CD4-positive, CD25-positive, alpha-beta regulatory T cell (primary cell): ENCODE results near the gene NEAT1. TPM values are rescaled to one million over a fixed set of nuclear protein-coding genes. Genes with fewer than 3 reads are reported as not detected.

Source experiments
- ATAC-seq, 2 donors: fragments of 150-1000 bp; cut with Tn5 transposase; one replicate each; pipeline ENCODE4 v1.10.0; 2021; ENCODE audit warnings: low read depth in 2 of 2, moderate number of reproducible peaks in 2 of 2, moderate library complexity in 1 of 2
- DNase-seq, 3 donors: peaks; one replicate each; pipeline versions ENCODE4 v3.0.0 to v3.0.0-alpha.2; 2012 to 2022; ENCODE audit warnings: mixed read lengths in 1 of 3
- H3K27ac ChIP-seq: one replicate; pipeline ENCODE4 v1.7.0; 2013; ENCODE audit warnings: mild to moderate bottlenecking, low read length; ENCODE audit not compliant: insufficient read depth, poor library complexity, severe bottlenecking
- H3K27me3 ChIP-seq: one replicate; pipeline ENCODE4 v1.7.0; 2013; ENCODE audit warnings: low read length; ENCODE audit not compliant: control insufficient read depth, insufficient read depth
- H3K36me3 ChIP-seq: one replicate; pipeline ENCODE4 v1.7.0; 2013; ENCODE audit warnings: mild to moderate bottlenecking, low read length, moderate library complexity; ENCODE audit not compliant: control insufficient read depth, insufficient read depth
- H3K4me1 ChIP-seq: 2 replicates; pipeline ENCODE4 v1.7.0; 2013; ENCODE audit warnings: mild to moderate bottlenecking, low read length; ENCODE audit not compliant: insufficient read depth, control insufficient read depth, poor library complexity, severe bottlenecking
- H3K4me3 ChIP-seq: one replicate; pipeline ENCODE4 v1.7.0; 2013; ENCODE audit warnings: low read depth, mild to moderate bottlenecking, low read length, moderate library complexity
- H3K9me3 ChIP-seq, 2 experiments: 1 replicate in 1 of 2; 2 replicates in 1 of 2; pipeline ENCODE4 v1.7.0; 2013; ENCODE audit warnings: low read length in 2 of 2, mild to moderate bottlenecking in 1 of 2, moderate library complexity in 1 of 2; ENCODE audit not compliant: control insufficient read depth in 2 of 2
- H3K27ac Mint-ChIP-seq, 3 donors: one replicate each; pipeline ENCODE4 v1.8.0; 2020 to 2022; ENCODE audit warnings: mild to moderate bottlenecking in 3 of 3, mixed read lengths in 3 of 3, moderate library complexity in 2 of 3
- H3K27me3 Mint-ChIP-seq: one replicate; pipeline ENCODE4 v1.8.0; 2022; ENCODE audit warnings: mild to moderate bottlenecking, mixed read lengths
- H3K36me3 Mint-ChIP-seq: one replicate; pipeline ENCODE4 v1.8.0; 2020; ENCODE audit warnings: mixed read lengths
- H3K4me1 Mint-ChIP-seq, 4 donors: one replicate each; pipeline ENCODE4 v1.8.0; 2020 to 2022; ENCODE audit warnings: mixed read lengths in 4 of 4, mild to moderate bottlenecking in 1 of 4
- H3K4me3 Mint-ChIP-seq, 4 donors: one replicate each; pipeline ENCODE4 v1.8.0; 2020 to 2022; ENCODE audit warnings: mild to moderate bottlenecking in 4 of 4, mixed read lengths in 4 of 4, moderate library complexity in 3 of 4
- H3K9me3 Mint-ChIP-seq, 7 donors: one replicate each; pipeline ENCODE4 v1.8.0; 2020 to 2022; ENCODE audit warnings: mixed read lengths in 7 of 7, mild to moderate bottlenecking in 3 of 7, moderate library complexity in 2 of 7
- polyA plus RNA-seq, 4 donors: library from polyadenylated mRNA; unstranded; fragments of 300-500 nt; fragmentation: Illumina TruSeq; gene quantifications; one replicate each; pipeline ENCODE4 v1.2.3, GENCODE V29; 2021
- total RNA-seq: library from RNA; stranded (reverse); gene quantifications from one replicate; pipeline ENCODE4 v1.2.3, GENCODE V29; 2022

NEAT1 gene
- total and polyA plus RNA-seq, 5 donors from 2014 or later, result 1.4 to 890 (median 2.1) TPM

GRCh38 chr11:65378928-65379638, 43.5 kb upstream of the NEAT1 start:
- Mint-ChIP-seq H3K36me3 (peaks cover 4% of the 10 kb centered on the region), H3K9me3 (no peaks in the 10 kb centered on the region), H3K4me3 (peak overlapping the region in 1 of 4 donors; percentile 8), H3K27ac (no peak overlapping the region), H3K27me3 (no peaks in the 10 kb centered on the region), H3K4me1 (peaks cover 0 to 36% (median 12%) of the 10 kb centered on the region in 4 donors)
- H3K27ac ChIP-seq, result no peak overlapping the region
- H3K27me3 ChIP-seq, result no peaks in the 10 kb centered on the region
- H3K4me1 ChIP-seq, result peaks cover 36% of the 10 kb centered on the region
- peaks cover 3% of the 10 kb centered on the region for H3K36me3 ChIP-seq
- no peak for ATAC-seq
- no peak overlapping the region for H3K4me3 ChIP-seq
- no peak for DNase-seq
- no peaks in the 10 kb centered on the region for H3K9me3 ChIP-seq

- Histone ChIP-seq H3K27me3 (no peaks in the 10 kb centered on the region), H3K9me3 (no peaks in the 10 kb centered on the region), H3K36me3 (peaks cover 3% of the 10 kb centered on the region), H3K27ac (no peak overlapping the region), H3K4me3 (no peak overlapping the region), H3K4me1 (peaks cover 44% of the 10 kb centered on the region)
- Mint-ChIP-seq H3K4me1 (peaks cover 0 to 44% (median 19%) of the 10 kb centered on the region in 4 donors), H3K27me3 (no peaks in the 10 kb centered on the region), H3K4me3 (peak overlapping the region in 3 of 4 donors; percentile 41 to 55 (median 43)), H3K9me3 (no peaks in the 10 kb centered on the region), H3K27ac (peak overlapping the region in 2 of 3 donors; percentile 52 to 80), H3K36me3 (peaks cover 4% of the 10 kb centered on the region)
- DNase-seq, result no peak
- ATAC-seq, result no peak
Observed at GRCh38 chr11:65379698-65380459, 42.7 kb upstream of the NEAT1 start.

GRCh38 chr11:65380460-65381119, 42.0 kb upstream of the NEAT1 start:
- H3K4me1 Mint-ChIP-seq, result peaks cover 0 to 51% (median 21%) of the 10 kb centered on the region in 4 donors
- H3K9me3 Mint-ChIP-seq, result no peaks in the 10 kb centered on the region
- Histone ChIP-seq H3K27ac (peak overlapping the region; percentile 97), H3K9me3 (no peaks in the 10 kb centered on the region), H3K4me1 (peaks cover 51% of the 10 kb centered on the region), H3K27me3 (no peaks in the 10 kb centered on the region), H3K4me3 (no peak overlapping the region), H3K36me3 (peaks cover 3% of the 10 kb centered on the region)
- no peaks in the 10 kb centered on the region for H3K27me3 Mint-ChIP-seq
- H3K36me3 Mint-ChIP-seq, result no peaks in the 10 kb centered on the region
- ATAC-seq (no peak), DNase-seq (no peak)
- H3K27ac Mint-ChIP-seq, result peak overlapping the region; percentile 31 to 98 (median 52)
- H3K4me3 Mint-ChIP-seq, result peak overlapping the region; percentile 48 to 95 (median 71)

GRCh38 chr11:65381716-65382032, 40.9 kb upstream of the NEAT1 start:
- peak overlapping the region; percentile 82 to 96 (median 92) for H3K4me3 Mint-ChIP-seq
- no peaks in the 10 kb centered on the region for H3K9me3 Mint-ChIP-seq
- Histone ChIP-seq H3K4me3 (peak overlapping the region; percentile 80), H3K27me3 (no peaks in the 10 kb centered on the region), H3K36me3 (peaks cover 3% of the 10 kb centered on the region), H3K9me3 (no peaks in the 10 kb centered on the region), H3K27ac (peak overlapping the region; percentile 97), H3K4me1 (peaks cover 59% of the 10 kb centered on the region)
- no peaks in the 10 kb centered on the region for H3K27me3 Mint-ChIP-seq
- ATAC-seq (no peak), DNase-seq (peak in 1 of 3 donors; percentile 62)
- peak overlapping the region; percentile 98 to 100 (median 99) for H3K27ac Mint-ChIP-seq
- no peaks in the 10 kb centered on the region for H3K36me3 Mint-ChIP-seq
- peaks cover 0 to 58% (median 21%) of the 10 kb centered on the region in 4 donors for H3K4me1 Mint-ChIP-seq

GRCh38 chr11:65382033-65382803, 40.4 kb upstream of the NEAT1 start, which contains the start of gene SLC25A45:
TSS of gene SLC25A45 (minus strand) at chr11:65382646. CDS start at chr11:65381951, 695 bp downstream.
- Histone ChIP-seq H3K36me3 (peaks cover 3% of the 10 kb centered on the region), H3K27me3 (no peaks in the 10 kb centered on the region), H3K4me3 (peak within 1 kb of the TSS; percentile 80), H3K4me1 (peaks cover 65% of the 10 kb centered on the region), H3K9me3 (no peaks in the 10 kb centered on the region), H3K27ac (peak within 1 kb of the TSS; percentile 97)
- H3K36me3 Mint-ChIP-seq, result no peaks in the 10 kb centered on the region
- H3K27ac Mint-ChIP-seq, result peak within 1 kb of the TSS; percentile 98 to 100 (median 99)
- H3K4me1 Mint-ChIP-seq, result peaks cover 0 to 62% (median 21%) of the 10 kb centered on the region in 4 donors
- no peaks in the 10 kb centered on the region for H3K9me3 Mint-ChIP-seq
- DNase-seq (peak; percentile 87 to 95 (median 91)), ATAC-seq (peak; percentile 88 to 89)
- peak within 1 kb of the TSS; percentile 82 to 96 (median 92) for H3K4me3 Mint-ChIP-seq
- no peaks in the 10 kb centered on the region for H3K27me3 Mint-ChIP-seq

GRCh38 chr11:65382804-65383368, 39.7 kb upstream of the NEAT1 start:
- Mint-ChIP-seq H3K9me3 (no peaks in the 10 kb centered on the region), H3K27me3 (no peaks in the 10 kb centered on the region), H3K36me3 (no peaks in the 10 kb centered on the region), H3K4me3 (peak overlapping the region; percentile 82 to 96 (median 92)), H3K27ac (peak overlapping the region; percentile 98 to 100 (median 99)), H3K4me1 (peaks cover 0 to 68% (median 21%) of the 10 kb centered on the region in 4 donors)
- Histone ChIP-seq H3K4me1 (peaks cover 71% of the 10 kb centered on the region), H3K9me3 (no peaks in the 10 kb centered on the region), H3K27me3 (no peaks in the 10 kb centered on the region), H3K36me3 (peaks cover 2% of the 10 kb centered on the region), H3K4me3 (peak overlapping the region; percentile 80), H3K27ac (peak overlapping the region; percentile 97)
- ATAC-seq (no peak), DNase-seq (no peak)

- Mint-ChIP-seq H3K36me3 (peaks cover 3% of the 10 kb centered on the region), H3K9me3 (no peaks in the 10 kb centered on the region), H3K27ac (peak overlapping the region; percentile 98 to 100 (median 99)), H3K4me3 (peak overlapping the region; percentile 1 to 88 (median 74)), H3K27me3 (no peaks in the 10 kb centered on the region), H3K4me1 (peaks cover 0 to 77% (median 27%) of the 10 kb centered on the region in 4 donors)
- DNase-seq (no peak), ATAC-seq (no peak)
- Histone ChIP-seq H3K9me3 (no peaks in the 10 kb centered on the region), H3K27ac (peak overlapping the region; percentile 97), H3K4me1 (peaks cover 80% of the 10 kb centered on the region), H3K27me3 (no peaks in the 10 kb centered on the region), H3K4me3 (no peak overlapping the region), H3K36me3 (peaks cover 5% of the 10 kb centered on the region)
Observed at GRCh38 chr11:65383778-65384177, 38.8 kb upstream of the NEAT1 start.
